HepG2 (cell line): Measurements from ENCODE around the gene ATPAF1. TPM values are rescaled to one million over a fixed set of nuclear protein-coding genes. Genes with fewer than 3 reads are reported as not detected.

ENCODE experiments used
- ATAC-seq: fragments of 200-7000 bp; cut with Tn5 transposase; 3 replicates; pipeline ENCODE4 v1.9.1; 2020; ENCODE audit warnings: mild to moderate bottlenecking, moderate library complexity
- BruUV-seq: library from RNA; stranded (reverse); fragments of 400-500 nt; replicated peaks from 2 replicates; lab custom pipeline; 2021; lab: Mats Ljungman, UMichigan
- CTCF ChIA-PET: fragments of 300-600 bp; formaldehyde crosslinking; extraction: SDS; loops from one replicate; lab custom pipeline; 2021; ENCODE audit warnings: low total read pairs, inconsistent platforms, low intra/inter-chr PET ratio; lab: Yijun Ruan, JAX
- POLR2A ChIA-PET: fragments of 350-600 bp; sonication (Branson Sonifier 250); formaldehyde crosslinking; loops from one replicate; lab custom pipeline; 2020; ENCODE audit warnings: antibody characterized with exemption, inconsistent platforms; lab: Yijun Ruan, JAX
- DNase-seq: peaks from one replicate; pipeline ENCODE4 v3.0.0-alpha.2; 2015; ENCODE audit warnings: low spot score
- FAIRE-seq: peaks from 3 replicates; lab custom pipeline; 2011; peaks lifted over from hg19 to GRCh38; lab: Jason Lieb, UNC
- H2AFZ ChIP-seq: one replicate; pipeline ENCODE4 v1.6.1; 2011; ENCODE audit warnings: low read length, inconsistent platforms
- H3K27ac ChIP-seq: fragments of 300-600 bp; 3 replicates; pipeline ENCODE4 v1.8.0; 2011; ENCODE audit warnings: mixed run types, mild to moderate bottlenecking, mixed read lengths, low read length, inconsistent platforms; ENCODE audit not compliant: insufficient read depth; ENCODE audit errors: extremely low read length
- H3K27me3 ChIP-seq, 2 experiments: fragments of 200-600 bp in 1 of 2; 2 replicates in 1 of 2; 3 replicates in 1 of 2; pipeline versions ENCODE4 v1.6.0 to v1.8.0; 2011; ENCODE audit warnings: low read length in 2 of 2, mild to moderate bottlenecking in 2 of 2, moderate library complexity in 2 of 2, inconsistent platforms in 1 of 2; ENCODE audit not compliant: insufficient read depth in 2 of 2, control insufficient read depth in 1 of 2
- H3K36me3 ChIP-seq, 2 experiments: fragments of 200-600 bp in 1 of 2; replicated peaks in 1 of 2; 2 replicates in 1 of 2; 3 replicates in 1 of 2; pipeline versions ENCODE4 v1.5.1 to v1.8.0; 2011; ENCODE audit warnings: low read length in 2 of 2, inconsistent platforms in 1 of 2; ENCODE audit not compliant: insufficient read depth in 2 of 2, control insufficient read depth in 1 of 2
- H3K4me1 ChIP-seq: 2 replicates; pipeline ENCODE4 v1.5.1; 2012; ENCODE audit warnings: low read length, inconsistent platforms; ENCODE audit not compliant: insufficient read depth
- H3K4me2 ChIP-seq: 2 replicates; pipeline ENCODE4 v1.6.0; 2011; ENCODE audit warnings: low read depth, low read length, inconsistent platforms
- H3K4me3 ChIP-seq, 3 experiments: fragments of 200-600 bp in 1 of 3; sonication (generic), shearing (Covaris generic) in 1 of 3; replicated peaks in 1 of 3; 2 replicates each; pipeline ENCODE4 v1.5.1; 2011 to 2016; ENCODE audit warnings: low read length in 3 of 3, inconsistent platforms in 2 of 3, low read depth in 2 of 3, mild to moderate bottlenecking in 2 of 3, control low read depth in 1 of 3, mixed read lengths in 1 of 3; ENCODE audit not compliant: insufficient read depth in 1 of 3
- H3K79me2 ChIP-seq: one replicate; pipeline ENCODE4 v1.6.1; 2011; ENCODE audit warnings: low read length, inconsistent platforms; ENCODE audit not compliant: insufficient read depth
- H3K9ac ChIP-seq: 2 replicates; pipeline ENCODE4 v1.6.0; 2011; ENCODE audit warnings: mild to moderate bottlenecking, low read depth, low read length, inconsistent platforms; ENCODE audit not compliant: insufficient read depth
- H3K9me3 ChIP-seq: 2 replicates; pipeline ENCODE4 v1.5.1; 2012; ENCODE audit warnings: mild to moderate bottlenecking, low read length
- H4K20me1 ChIP-seq: 2 replicates; pipeline ENCODE4 v1.6.0; 2011; ENCODE audit warnings: inconsistent platforms, mild to moderate bottlenecking, low read length, moderate library complexity; ENCODE audit not compliant: insufficient read depth
- HDAC1 ChIP-seq: sonication (generic); formaldehyde crosslinking; IDR thresholded peaks from 2 replicates; pipeline ENCODE4 v1.5.1; 2020; ENCODE audit warnings: mild to moderate bottlenecking, missing genetic modification reagents
- KLF16 ChIP-seq, 2 experiments: sonication (generic) in 1 of 2; formaldehyde crosslinking in 1 of 2; IDR thresholded peaks; 2 replicates each; pipeline versions ENCODE4 v1.6.1 to v1.8.0; 2016 to 2023; ENCODE audit warnings: missing genetic modification reagents in 2 of 2, missing compliant biosample characterization in 1 of 2
- PHF8 ChIP-seq: sonication (generic); formaldehyde crosslinking; IDR thresholded peaks from 2 replicates; pipeline ENCODE4 v1.5.0; 2020; ENCODE audit warnings: missing genetic modification reagents
- RFXAP ChIP-seq: sonication (generic); formaldehyde crosslinking; IDR thresholded peaks from 2 replicates; pipeline ENCODE4 v1.4.0; 2020; ENCODE audit warnings: missing genetic modification reagents, borderline replicate concordance
- SP140L ChIP-seq: sonication (generic); formaldehyde crosslinking; IDR thresholded peaks from 2 replicates; pipeline ENCODE4 v1.4.0; 2020; ENCODE audit warnings: missing genetic modification reagents, borderline replicate concordance
- TBP ChIP-seq: sonication (generic); formaldehyde crosslinking; IDR thresholded peaks from 2 replicates; pipeline ENCODE4 v1.5.0; 2020; ENCODE audit warnings: missing genetic modification reagents
- ZNF160 ChIP-seq: sonication (generic); formaldehyde crosslinking; IDR thresholded peaks from 2 replicates; pipeline ENCODE4 v1.8.0; 2022; ENCODE audit warnings: mild to moderate bottlenecking, inconsistent platforms, missing genetic modification reagents
- ZNF251 ChIP-seq: sonication (generic); formaldehyde crosslinking; IDR thresholded peaks from 2 replicates; pipeline ENCODE4 v1.9.0; 2021; ENCODE audit warnings: mild to moderate bottlenecking, missing genetic modification reagents
- WGBS: methylation state at CpG from one replicate; pipeline ENCODE4 v1.1.6; 2017; ENCODE audit warnings: low lambda C conversion rate; 5-methylcytosine and 5-hydroxymethylcytosine counted together
- in situ Hi-C: cut with HindIII; loops from 2 replicates; pipeline ENCODE4 v1.10.0; 2017; ENCODE audit warnings: low pct_unique_long_range_greater_than_20kb; ENCODE audit not compliant: extremely low pct_ligation_motif_present
- intact Hi-C: fragments of 100-400 bp; cut with micrococcal nuclease; formaldehyde crosslinking; loops from one replicate; pipeline ENCODE4 v1.10.0; 2022; ENCODE audit not compliant: unreplicated experiment
- polyA plus RNA-seq, 8 experiments: library from polyadenylated mRNA; depleted of rRNA in 3 of 8; stranded (reverse) in 7 of 8; unstranded in 1 of 8; fragments of >200 nt; fragmentation: Illumina TruSeq in 4 of 8; extraction: Trizol in 4 of 8; gene quantifications; 2 replicates each; pipeline versions ENCODE4 v1.2.1 to v1.2.3, GENCODE V29; 2011 to 2016; ENCODE audit warnings: low read depth in 4 of 8, missing spikeins in 1 of 8, mixed read lengths in 1 of 8; ENCODE audit not compliant: insufficient read depth in 1 of 8
- total RNA-seq, 5 experiments: library from RNA; depleted of rRNA; stranded (reverse); fragments of >200 nt; fragmentation: Illumina TruSeq; extraction: Trizol; gene quantifications; 2 replicates each; pipeline ENCODE4 v1.2.3, GENCODE V29; 2016; ENCODE audit warnings: low read depth in 1 of 5
- TF ChIP-seq, protein P1 (sequence below): IDR thresholded peaks from 2 replicates; pipeline ENCODE4 v1.6.1; 2018; ENCODE audit warnings: missing genetic modification reagents, mild to moderate bottlenecking, missing compliant biosample characterization
- TF ChIP-seq, protein P2 (sequence below): sonication (generic); formaldehyde crosslinking; conservative IDR thresholded peaks from 2 replicates; pipeline ENCODE4 v1.4.0; 2020; ENCODE audit warnings: missing genetic modification reagents

Gene ATPAF1
- total and polyA plus RNA-seq, 2 of the 13 experiments (the other 11 are each of a cell fraction or from before 2014, with no cell fraction given), result 66.6 to 76.7 TPM

DNA sequence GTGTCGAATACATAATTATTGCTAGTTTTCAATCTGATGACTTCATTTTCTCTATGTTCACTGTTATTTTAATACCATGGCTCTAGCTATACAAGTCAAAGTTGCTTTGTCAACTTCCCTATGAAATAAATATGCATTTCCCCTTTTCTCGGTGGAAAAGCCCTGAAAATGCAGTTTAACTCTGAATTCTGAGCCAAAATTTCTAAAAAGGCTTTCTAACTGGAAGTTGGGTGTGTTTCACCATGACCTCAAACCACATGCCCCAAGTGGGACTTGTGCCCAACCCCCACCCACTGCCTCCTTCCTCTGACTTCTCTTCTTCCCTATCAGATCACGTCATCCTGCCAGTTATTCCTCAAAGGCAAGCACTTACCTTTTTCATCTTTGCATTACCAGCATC is 73.0 kb downstream of the ATPAF1 start:
- H3K4me2 ChIP-seq, result no peak overlapping the region
- H3K9ac ChIP-seq, result no peak overlapping the region
- H3K27ac ChIP-seq, result no peak overlapping the region
- no peaks in the 10 kb centered on the region for H3K27me3 ChIP-seq
- in situ Hi-C loops, result no loop called here
- intact Hi-C loops, result no loop called here
- H3K36me3 ChIP-seq, result peaks cover 7 to 36% of the 10 kb centered on the region in 2 experiments; a peak in 4 of 5 replicates
- no peak for FAIRE-seq
- no peak for TF ChIP-seq HDAC1 (CRISPR knock-in tag)
- no peak for TF ChIP-seq KLF16 (CRISPR knock-in tag; IDR thresholded peaks at IDR 0.05)
- no peak for TF ChIP-seq TBP
- TF ChIP-seq RFXAP, result no peak
- TF ChIP-seq, protein P1, sequence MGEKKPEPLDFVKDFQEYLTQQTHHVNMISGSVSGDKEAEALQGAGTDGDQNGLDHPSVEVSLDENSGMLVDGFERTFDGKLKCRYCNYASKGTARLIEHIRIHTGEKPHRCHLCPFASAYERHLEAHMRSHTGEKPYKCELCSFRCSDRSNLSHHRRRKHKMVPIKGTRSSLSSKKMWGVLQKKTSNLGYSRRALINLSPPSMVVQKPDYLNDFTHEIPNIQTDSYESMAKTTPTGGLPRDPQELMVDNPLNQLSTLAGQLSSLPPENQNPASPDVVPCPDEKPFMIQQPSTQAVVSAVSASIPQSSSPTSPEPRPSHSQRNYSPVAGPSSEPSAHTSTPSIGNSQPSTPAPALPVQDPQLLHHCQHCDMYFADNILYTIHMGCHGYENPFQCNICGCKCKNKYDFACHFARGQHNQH (CRISPR knock-in tag), result no peak
- TF ChIP-seq, protein P2, sequence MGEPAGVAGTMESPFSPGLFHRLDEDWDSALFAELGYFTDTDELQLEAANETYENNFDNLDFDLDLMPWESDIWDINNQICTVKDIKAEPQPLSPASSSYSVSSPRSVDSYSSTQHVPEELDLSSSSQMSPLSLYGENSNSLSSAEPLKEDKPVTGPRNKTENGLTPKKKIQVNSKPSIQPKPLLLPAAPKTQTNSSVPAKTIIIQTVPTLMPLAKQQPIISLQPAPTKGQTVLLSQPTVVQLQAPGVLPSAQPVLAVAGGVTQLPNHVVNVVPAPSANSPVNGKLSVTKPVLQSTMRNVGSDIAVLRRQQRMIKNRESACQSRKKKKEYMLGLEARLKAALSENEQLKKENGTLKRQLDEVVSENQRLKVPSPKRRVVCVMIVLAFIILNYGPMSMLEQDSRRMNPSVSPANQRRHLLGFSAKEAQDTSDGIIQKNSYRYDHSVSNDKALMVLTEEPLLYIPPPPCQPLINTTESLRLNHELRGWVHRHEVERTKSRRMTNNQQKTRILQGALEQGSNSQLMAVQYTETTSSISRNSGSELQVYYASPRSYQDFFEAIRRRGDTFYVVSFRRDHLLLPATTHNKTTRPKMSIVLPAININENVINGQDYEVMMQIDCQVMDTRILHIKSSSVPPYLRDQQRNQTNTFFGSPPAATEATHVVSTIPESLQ (CRISPR knock-in tag), result no peak
- TF ChIP-seq ZNF251 (CRISPR knock-in tag), result no peak
- TF ChIP-seq PHF8, result no peak
- TF ChIP-seq SP140L (CRISPR knock-in tag), result no peak
- no peak for TF ChIP-seq ZNF160 (CRISPR knock-in tag)
- no peak overlapping the region for H3K4me3 ChIP-seq
- no peaks in the 10 kb centered on the region for H3K9me3 ChIP-seq
- no peaks in the 10 kb centered on the region for H4K20me1 ChIP-seq
- ATAC-seq, result no peak
- no peak for DNase-seq
- ChIA-PET CTCF (no interaction called here), POLR2A (interaction anchor here (0.8 kb wide), 2 partner anchors 9 to 78 kb away, joined by 3 read pairs; partner anchors contain the start of gene MKNK1)
- H2AFZ ChIP-seq, result no peak overlapping the region
- BruUV-seq, result no TSS peak
- 0 out of 2 replicates have a peak, but pooled peaks cover 3% of the 10 kb centered on the region for H3K4me1 ChIP-seq
- WGBS, result 96% methylated on average over 3 of the region's 3 CpGs
- no peaks in the 10 kb centered on the region for H3K79me2 ChIP-seq
